Stimulated activated effector memory CD8-positive, alpha-beta T cell treated with anti-CD3 and anti-CD28 coated beads, Interleukin-12 subunit alpha, Interleukin-12 subunit beta, amount 100 ng/mL, for 72 hours (primary cell): Measurements from ENCODE around the gene PIGZ.
A peak's percentile ranks its signal among the peaks of the same experiment; 100 is the strongest.

Experiments used
- ATAC-seq: fragments of 150-1000 bp; cut with Tn5 transposase; 2 replicates; pipeline ENCODE4 v1.10.0; 2021
- DNase-seq, 2 donors: peaks; one replicate each; pipeline ENCODE4 v3.0.0; 2021 to 2022; ENCODE audit warnings: low spot score in 2 of 2
- H3K27ac Mint-ChIP-seq: one replicate; pipeline ENCODE4 v1.8.0; 2022; ENCODE audit warnings: mild to moderate bottlenecking, mixed read lengths
- H3K36me3 Mint-ChIP-seq: one replicate; pipeline ENCODE4 v1.8.0; 2022; ENCODE audit warnings: mild to moderate bottlenecking, mixed read lengths
- H3K4me1 Mint-ChIP-seq: one replicate; pipeline ENCODE4 v1.8.0; 2022; ENCODE audit warnings: mixed read lengths
- H3K4me3 Mint-ChIP-seq: one replicate; pipeline ENCODE4 v1.8.0; 2022; ENCODE audit warnings: mild to moderate bottlenecking, mixed read lengths
- H3K9me3 Mint-ChIP-seq: one replicate; pipeline ENCODE4 v1.8.0; 2022; ENCODE audit warnings: mixed read lengths

PIGZ gene

GRCh38 chr3:196931157-196931556, 37.5 kb downstream of the PIGZ start:
- no peaks in the 10 kb centered on the region for H3K9me3 Mint-ChIP-seq
- peaks cover 92% of the 10 kb centered on the region for H3K36me3 Mint-ChIP-seq
- no peaks in the 10 kb centered on the region for H3K4me1 Mint-ChIP-seq
- ATAC-seq, result no peak
- no peak overlapping the region for H3K4me3 Mint-ChIP-seq
- DNase-seq, result no peak
- no peak overlapping the region for H3K27ac Mint-ChIP-seq

- ATAC-seq, result no peak
- no peak for DNase-seq
- Mint-ChIP-seq H3K4me1 (no peaks in the 10 kb centered on the region), H3K9me3 (no peaks in the 10 kb centered on the region), H3K27ac (peak overlapping the region; percentile 13), H3K36me3 (peaks cover 78% of the 10 kb centered on the region), H3K4me3 (no peak overlapping the region)
Measured at GRCh38 chr3:196927571-196928453, 40.8 kb downstream of the PIGZ start.

GRCh38 chr3:196920733-196921132, 47.9 kb downstream of the PIGZ start:
- no peaks in the 10 kb centered on the region for H3K9me3 Mint-ChIP-seq
- no peak overlapping the region for H3K27ac Mint-ChIP-seq
- H3K4me3 Mint-ChIP-seq, result no peak overlapping the region
- peaks cover 46% of the 10 kb centered on the region for H3K36me3 Mint-ChIP-seq
- no peaks in the 10 kb centered on the region for H3K4me1 Mint-ChIP-seq
- no peak for DNase-seq
- no peak for ATAC-seq

- DNase-seq, result no peak
- Mint-ChIP-seq H3K27ac (peak overlapping the region; percentile 29), H3K36me3 (peaks cover 46% of the 10 kb centered on the region), H3K4me1 (no peaks in the 10 kb centered on the region), H3K4me3 (no peak overlapping the region), H3K9me3 (no peaks in the 10 kb centered on the region)
- ATAC-seq, result no peak
Measured at GRCh38 chr3:196918968-196919367, 49.7 kb downstream of the PIGZ start.

GRCh38 chr3:196916995-196917394, 51.6 kb downstream of the PIGZ start:
- Mint-ChIP-seq H3K4me3 (no peak overlapping the region), H3K36me3 (peaks cover 52% of the 10 kb centered on the region), H3K27ac (no peak overlapping the region), H3K4me1 (no peaks in the 10 kb centered on the region), H3K9me3 (no peaks in the 10 kb centered on the region)
- DNase-seq (no peak), ATAC-seq (no peak)

- DNase-seq, result no peak
- H3K4me3 Mint-ChIP-seq, result no peak overlapping the region
- no peak overlapping the region for H3K27ac Mint-ChIP-seq
- no peaks in the 10 kb centered on the region for H3K4me1 Mint-ChIP-seq
- peaks cover 47% of the 10 kb centered on the region for H3K36me3 Mint-ChIP-seq
- H3K9me3 Mint-ChIP-seq, result no peaks in the 10 kb centered on the region
- no peak for ATAC-seq
Measured at GRCh38 chr3:196916221-196916620, 52.4 kb downstream of the PIGZ start.

- no peak for ATAC-seq
- Mint-ChIP-seq H3K9me3 (no peaks in the 10 kb centered on the region), H3K27ac (no peak overlapping the region), H3K36me3 (peaks cover 49% of the 10 kb centered on the region), H3K4me3 (no peak overlapping the region), H3K4me1 (no peaks in the 10 kb centered on the region)
- no peak for DNase-seq
Measured at GRCh38 chr3:196915375-196915774, 53.3 kb downstream of the PIGZ start.

- no peak overlapping the region for H3K4me3 Mint-ChIP-seq
- ATAC-seq, result no peak
- no peak for DNase-seq
- no peaks in the 10 kb centered on the region for H3K9me3 Mint-ChIP-seq
- no peaks in the 10 kb centered on the region for H3K4me1 Mint-ChIP-seq
- peaks cover 54% of the 10 kb centered on the region for H3K36me3 Mint-ChIP-seq
- no peak overlapping the region for H3K27ac Mint-ChIP-seq
Measured at GRCh38 chr3:196914866-196915265, 53.8 kb downstream of the PIGZ start.

GRCh38 chr3:196903740-196904139, 64.9 kb downstream of the PIGZ start:
- H3K36me3 Mint-ChIP-seq, result peaks cover 98% of the 10 kb centered on the region
- DNase-seq, result no peak
- H3K4me1 Mint-ChIP-seq, result no peaks in the 10 kb centered on the region
- no peak for ATAC-seq
- H3K4me3 Mint-ChIP-seq, result no peak overlapping the region
- no peaks in the 10 kb centered on the region for H3K9me3 Mint-ChIP-seq
- no peak overlapping the region for H3K27ac Mint-ChIP-seq

- no peak overlapping the region for H3K27ac Mint-ChIP-seq
- no peaks in the 10 kb centered on the region for H3K4me1 Mint-ChIP-seq
- H3K4me3 Mint-ChIP-seq, result no peak overlapping the region
- ATAC-seq (peak; percentile 16), DNase-seq (no peak)
- no peaks in the 10 kb centered on the region for H3K9me3 Mint-ChIP-seq
- H3K36me3 Mint-ChIP-seq, result peaks cover 84% of the 10 kb centered on the region
Measured at GRCh38 chr3:196902296-196902695, 66.3 kb downstream of the PIGZ start.

- ATAC-seq, result peak; percentile 57
- Mint-ChIP-seq H3K4me1 (no peaks in the 10 kb centered on the region), H3K36me3 (peaks cover 79% of the 10 kb centered on the region), H3K4me3 (no peak overlapping the region), H3K27ac (no peak overlapping the region), H3K9me3 (no peaks in the 10 kb centered on the region)
- no peak for DNase-seq
Measured at GRCh38 chr3:196901768-196902167, 66.9 kb downstream of the PIGZ start.
